Activated CD4-positive, alpha-beta T cell treated with anti-CD3 and anti-CD28 coated beads, Interleukin-2, amount 10 ng/mL, durations not matched to agents 7 days and 5 days (primary cell): ENCODE results near the gene VASP. TPM values are rescaled to one million over a fixed set of nuclear protein-coding genes. Genes with fewer than 3 reads are reported as not detected.

ENCODE experiments used
- CTCF ChIA-PET: fragments of 350-600 bp; sonication (Branson Sonifier 250); formaldehyde crosslinking; loops from one replicate; lab custom pipeline; 2021; ENCODE audit warnings: antibody characterized with exemption; lab: Charles Lee
- POLR2A ChIA-PET: fragments of 350-600 bp; sonication (Branson Sonifier 250); formaldehyde crosslinking; loops from one replicate; lab custom pipeline; 2021; ENCODE audit warnings: antibody characterized with exemption; lab: Charles Lee
- DNase-seq: peaks from one replicate; pipeline ENCODE4 v3.0.0-alpha.2; 2020
- H3K27ac Mint-ChIP-seq: one replicate; pipeline ENCODE4 v1.8.0; 2021; ENCODE audit warnings: mild to moderate bottlenecking, moderate library complexity, mixed read lengths
- H3K27me3 Mint-ChIP-seq: one replicate; pipeline ENCODE4 v1.8.0; 2021; ENCODE audit warnings: mixed read lengths
- H3K36me3 Mint-ChIP-seq: one replicate; pipeline ENCODE4 v1.8.0; 2021; ENCODE audit warnings: low read depth, mixed read lengths
- H3K4me1 Mint-ChIP-seq: one replicate; pipeline ENCODE4 v1.8.0; 2021; ENCODE audit warnings: mixed read lengths
- H3K4me3 Mint-ChIP-seq: one replicate; pipeline ENCODE4 v1.8.0; 2021; ENCODE audit warnings: mild to moderate bottlenecking, moderate library complexity, mixed read lengths
- H3K9me3 Mint-ChIP-seq: one replicate; pipeline ENCODE4 v1.8.0; 2021; ENCODE audit warnings: mixed read lengths
- total RNA-seq, 2 experiments: library from RNA; stranded (reverse); gene quantifications; one replicate each; pipeline ENCODE4 v1.2.3, GENCODE V29; 2021

The VASP gene
- total RNA-seq: 100 to 1,000 TPM; 143 to 157 TPM

DNA sequence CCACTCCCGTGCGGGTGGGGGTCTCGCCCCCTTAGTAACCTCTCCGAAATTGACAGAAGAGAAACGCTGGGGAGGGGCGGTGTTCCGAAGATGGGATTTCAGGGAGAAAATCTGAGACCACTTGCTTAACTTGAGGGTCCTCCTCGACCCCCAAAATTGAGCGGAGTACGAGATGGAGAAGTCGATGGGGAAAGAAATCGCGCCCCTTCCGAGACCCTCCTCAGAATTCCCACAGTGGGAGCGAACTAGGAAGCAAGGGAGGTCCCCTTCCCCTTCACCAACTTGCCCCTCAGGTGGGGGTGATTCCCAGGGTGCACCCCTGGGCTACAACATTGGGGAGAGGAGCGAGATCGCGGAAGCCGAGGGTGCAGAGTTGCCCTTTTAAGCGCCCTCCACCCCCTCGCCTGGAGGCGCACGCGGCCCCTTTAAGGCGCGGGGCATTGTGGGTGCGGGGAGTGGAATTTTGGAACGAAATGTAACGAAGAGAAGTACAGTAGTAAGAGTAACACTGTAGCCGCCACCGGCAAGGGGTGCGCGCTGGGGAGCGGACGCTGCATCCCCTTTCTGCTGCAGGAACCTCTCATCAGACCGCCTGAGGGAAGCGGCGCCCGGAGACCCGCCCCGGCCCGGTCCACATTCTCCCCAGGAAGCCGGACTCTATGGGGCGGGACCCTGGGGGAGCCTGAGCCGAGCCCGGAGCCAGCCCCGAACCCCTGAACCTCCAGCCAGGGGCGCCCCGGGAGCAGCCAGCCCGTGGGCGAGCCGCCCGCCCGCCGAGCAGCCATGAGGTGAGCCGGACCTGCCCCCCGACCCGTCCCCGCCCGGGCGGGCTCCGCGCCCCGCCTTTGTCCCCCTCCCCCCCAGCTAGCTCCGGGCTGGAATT lies at the start of gene VASP:
Gene VASP, plus strand, starts transcription at position 491 of the 883 bp plus-strand sequence. Its CDS starts 293 bp downstream, at position 784.
- H3K36me3 Mint-ChIP-seq: peaks cover 9% of the 10 kb centered on the region
- DNase-seq: peak; percentile 94
- H3K9me3 Mint-ChIP-seq: no peaks in the 10 kb centered on the region
- no peaks in the 10 kb centered on the region for H3K27me3 Mint-ChIP-seq
- H3K27ac Mint-ChIP-seq: peak within 1 kb of the TSS; percentile 97
- peak within 1 kb of the TSS; percentile 87 for H3K4me3 Mint-ChIP-seq
- ChIA-PET POLR2A (interaction anchor here (0.6 kb wide), 1 partner anchor 77 kb away, joined by 4 read pairs; no protein-coding TSS in a partner anchor), CTCF (no interaction called here)
- peaks cover 52% of the 10 kb centered on the region for H3K4me1 Mint-ChIP-seq

DNA sequence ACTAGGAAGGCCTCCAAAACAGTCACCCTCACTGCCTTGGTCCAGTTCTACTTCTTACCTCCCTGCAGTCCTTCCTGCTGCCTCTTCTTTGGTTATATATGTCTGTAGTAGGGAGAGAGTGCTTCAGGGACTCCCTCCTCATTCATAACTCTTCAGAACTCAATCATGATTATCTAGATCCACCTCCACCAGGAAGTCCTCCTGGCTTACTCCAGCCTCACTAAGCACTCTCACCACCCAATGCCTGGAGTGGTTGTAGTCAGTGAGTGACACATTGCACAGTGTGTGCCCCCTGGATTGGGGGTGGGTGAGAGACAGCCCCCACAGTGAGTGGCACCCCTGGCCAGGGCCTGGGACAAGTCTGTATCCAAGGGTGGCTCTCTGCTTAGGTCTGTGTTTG lies 49.5 kb upstream of the VASP start:
- Mint-ChIP-seq H3K4me3 (no peak overlapping the region), H3K27me3 (peaks cover 4% of the 10 kb centered on the region), H3K9me3 (no peaks in the 10 kb centered on the region), H3K27ac (peak overlapping the region; percentile 65), H3K4me1 (peaks cover 14% of the 10 kb centered on the region), H3K36me3 (no peaks in the 10 kb centered on the region)
- ChIA-PET CTCF (interaction anchor here (0.6 to 4.9 kb wide), 7 partner anchors 12 to 184 kb away, joined by 3 to 28 read pairs (median 4); no protein-coding TSS in a partner anchor), POLR2A (no interaction called here)
- DNase-seq: no peak

DNA sequence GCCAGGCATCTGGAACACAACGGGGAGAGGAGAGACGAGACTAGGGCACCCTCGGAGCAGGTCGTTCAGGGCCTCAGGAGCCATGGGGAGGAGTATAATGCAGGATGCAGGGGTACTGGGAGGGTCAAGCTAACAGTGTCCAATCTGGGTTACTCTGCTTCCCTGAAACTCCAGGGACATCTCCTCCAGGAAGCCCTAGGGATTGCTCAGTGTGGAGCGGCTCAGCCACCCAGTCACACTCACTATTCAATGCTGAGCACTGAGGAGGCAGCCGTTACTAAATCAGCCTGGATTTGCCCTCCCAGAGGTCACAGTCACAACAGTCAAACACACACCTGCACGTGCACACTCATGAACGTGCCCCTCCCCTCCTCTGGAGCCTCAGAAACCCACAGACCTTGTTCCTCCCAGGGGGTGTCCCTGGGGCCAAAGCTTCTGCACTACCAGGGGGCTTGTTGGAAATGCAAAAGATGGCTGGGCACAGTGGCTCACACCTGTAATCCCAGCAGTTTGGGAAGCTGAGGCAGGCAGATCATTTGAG lies 46.4 kb upstream of the VASP start:
- H3K27me3 Mint-ChIP-seq: peaks cover 6% of the 10 kb centered on the region
- POLR2A ChIA-PET: no interaction called here
- no peaks in the 10 kb centered on the region for H3K36me3 Mint-ChIP-seq
- no peak overlapping the region for H3K4me3 Mint-ChIP-seq
- peaks cover 7% of the 10 kb centered on the region for H3K4me1 Mint-ChIP-seq
- no peaks in the 10 kb centered on the region for H3K9me3 Mint-ChIP-seq
- CTCF ChIA-PET: interaction anchor here (1.0 to 3.4 kb wide), 3 partner anchors 21 to 24 kb away, joined by 3 to 13 read pairs (median 3); no protein-coding TSS in a partner anchor
- no peak overlapping the region for H3K27ac Mint-ChIP-seq
- DNase-seq: no peak

DNA sequence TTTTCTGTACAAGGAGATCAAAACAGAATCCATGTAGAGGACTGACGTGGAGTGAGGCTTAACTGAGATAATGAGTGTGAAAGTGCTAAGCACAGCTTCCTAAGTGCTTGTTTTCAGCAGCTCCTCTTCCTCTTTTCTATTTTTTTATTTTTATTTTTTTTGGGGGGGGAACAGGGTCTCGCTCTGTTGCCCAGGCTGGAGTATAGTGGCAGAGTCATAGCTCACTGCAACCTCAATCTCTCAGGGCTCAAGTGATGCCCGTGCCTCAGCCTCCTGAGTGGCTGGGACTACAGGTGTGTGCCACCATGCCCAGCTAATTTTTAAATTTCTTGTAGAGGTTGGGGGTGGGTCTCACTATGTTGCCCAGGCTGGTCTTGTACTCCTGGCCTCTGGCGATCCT lies 45.1 kb upstream of the VASP start:
- DNase-seq: no peak
- Mint-ChIP-seq H3K4me3 (no peak overlapping the region), H3K36me3 (no peaks in the 10 kb centered on the region), H3K27me3 (peaks cover 8% of the 10 kb centered on the region), H3K9me3 (no peaks in the 10 kb centered on the region), H3K27ac (no peak overlapping the region), H3K4me1 (peaks cover 3% of the 10 kb centered on the region)
- POLR2A ChIA-PET: no interaction called here
- CTCF ChIA-PET: interaction anchor here (0.8 to 3.4 kb wide), 5 partner anchors 17 to 180 kb away, joined by 3 to 13 read pairs (median 4); no protein-coding TSS in a partner anchor

DNA sequence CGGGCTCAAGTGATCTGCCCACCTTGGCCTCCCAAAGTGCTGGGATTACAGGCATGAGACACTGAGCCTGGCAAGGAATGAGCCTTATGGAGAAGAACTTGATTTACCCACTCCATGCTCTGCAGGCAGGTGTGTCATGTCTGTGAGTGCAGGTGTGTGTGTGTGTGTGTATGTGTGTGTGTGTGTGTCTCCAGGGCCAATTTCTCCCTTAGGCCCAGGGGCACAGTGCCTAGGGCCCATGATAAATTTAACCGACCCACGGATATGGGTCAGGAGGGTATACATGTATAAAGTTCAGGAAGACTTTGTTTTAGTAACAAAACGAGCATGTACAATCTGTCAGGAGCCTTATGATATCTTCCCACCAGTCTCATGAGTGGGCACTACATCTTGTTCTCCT lies 44.0 kb upstream of the VASP start:
- DNase-seq: no peak
- Mint-ChIP-seq H3K27me3 (peaks cover 8% of the 10 kb centered on the region), H3K4me1 (peaks cover 8% of the 10 kb centered on the region), H3K36me3 (no peaks in the 10 kb centered on the region), H3K27ac (no peak overlapping the region), H3K4me3 (no peak overlapping the region), H3K9me3 (no peaks in the 10 kb centered on the region)
- ChIA-PET CTCF (interaction anchor here (0.6 to 3.4 kb wide), 3 partner anchors 15 to 24 kb away, joined by 3 to 13 read pairs (median 12); no protein-coding TSS in a partner anchor), POLR2A (no interaction called here)

DNA sequence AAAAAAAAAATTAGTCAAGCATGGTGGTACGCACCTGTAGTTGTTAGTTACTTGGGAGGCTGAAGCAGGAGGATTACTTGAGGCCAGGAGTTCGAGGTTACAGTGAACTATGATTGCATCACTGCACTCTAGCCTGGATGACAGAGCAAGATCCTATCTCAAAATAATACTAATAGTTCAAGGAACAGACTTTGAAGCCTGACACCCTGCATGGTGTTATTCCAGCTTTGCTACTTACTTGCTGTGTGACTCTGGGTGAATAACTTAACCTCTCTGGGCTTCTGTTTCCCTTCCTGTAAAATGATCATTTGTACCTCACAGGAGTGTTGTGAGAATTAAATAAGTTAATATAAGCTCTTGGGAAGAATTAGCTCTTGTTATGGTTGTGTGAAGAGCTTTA lies 43.0 kb upstream of the VASP start:
- H3K36me3 Mint-ChIP-seq: no peaks in the 10 kb centered on the region
- no peak overlapping the region for H3K4me3 Mint-ChIP-seq

DNA sequence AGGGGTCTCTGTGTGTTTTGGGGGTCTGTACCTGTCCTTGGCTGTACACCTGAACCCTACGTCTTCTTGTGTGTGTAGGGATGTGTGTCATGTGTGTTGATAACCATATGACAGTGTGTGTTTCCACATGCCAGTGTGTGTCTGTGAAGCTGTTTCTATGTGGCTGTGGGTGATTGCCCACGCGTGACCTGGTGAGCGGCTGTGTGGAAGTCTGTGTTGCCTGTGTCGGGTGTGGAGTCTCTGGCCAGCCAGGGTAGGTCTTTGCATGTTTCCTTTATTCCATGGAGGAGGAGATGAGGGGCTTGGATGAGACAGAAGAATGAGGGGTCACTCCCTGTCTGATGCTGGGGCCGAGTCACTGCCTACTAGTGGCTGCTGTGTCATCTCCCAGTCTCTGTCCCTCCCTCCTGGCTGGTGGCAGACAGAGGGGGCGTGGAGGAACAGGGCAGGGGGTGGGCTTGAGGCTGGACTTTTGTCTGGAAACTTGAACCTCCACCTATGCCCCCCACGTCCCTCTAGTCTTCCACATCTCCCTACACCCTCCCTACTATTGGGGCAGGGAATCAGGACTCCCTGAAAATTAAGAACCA lies 42.3 kb upstream of the VASP start:
- Mint-ChIP-seq H3K4me1 (peaks cover 20% of the 10 kb centered on the region), H3K4me3 (no peak overlapping the region), H3K27ac (no peak overlapping the region), H3K27me3 (peaks cover 8% of the 10 kb centered on the region), H3K36me3 (no peaks in the 10 kb centered on the region), H3K9me3 (no peaks in the 10 kb centered on the region)
- DNase-seq: no peak
- POLR2A ChIA-PET: no interaction called here
- CTCF ChIA-PET: interaction anchor here (2.5 kb wide), 1 partner anchor 26 kb away, joined by 12 read pairs; no protein-coding TSS in a partner anchor

More for the DNA sequence above, 43.0 kb upstream of the VASP start:
- ChIA-PET CTCF (interaction anchor here (2.5 kb wide), 1 partner anchor 25 kb away, joined by 12 read pairs; no protein-coding TSS in a partner anchor), POLR2A (no interaction called here)
- H3K27me3 Mint-ChIP-seq: peaks cover 8% of the 10 kb centered on the region
- DNase-seq: no peak
- peaks cover 13% of the 10 kb centered on the region for H3K4me1 Mint-ChIP-seq
- H3K9me3 Mint-ChIP-seq: no peaks in the 10 kb centered on the region
- H3K27ac Mint-ChIP-seq: no peak overlapping the region

DNA sequence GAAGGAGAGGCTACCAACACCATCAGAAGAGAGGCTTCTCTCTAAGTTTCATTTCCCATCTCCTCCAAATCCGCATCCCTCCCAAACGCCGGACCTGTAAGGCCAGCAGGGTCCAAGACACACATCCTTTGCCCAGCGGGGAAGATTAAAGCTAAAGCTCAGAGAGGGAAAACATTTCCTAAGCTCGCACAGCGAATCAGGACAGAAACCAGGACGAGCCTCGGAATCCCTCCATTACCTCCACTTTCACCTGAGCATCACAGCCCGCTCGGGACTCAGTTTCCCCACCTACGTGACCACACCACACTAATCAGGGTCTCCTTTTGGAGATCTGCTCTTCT lies 40.2 kb upstream of the VASP start:
- peak overlapping the region; percentile 43 for H3K27ac Mint-ChIP-seq
- H3K4me3 Mint-ChIP-seq: peak overlapping the region; percentile 89
- POLR2A ChIA-PET: interaction anchor here (0.6 kb wide), 1 partner anchor 27 kb away, joined by 3 read pairs; no protein-coding TSS in a partner anchor

DNA sequence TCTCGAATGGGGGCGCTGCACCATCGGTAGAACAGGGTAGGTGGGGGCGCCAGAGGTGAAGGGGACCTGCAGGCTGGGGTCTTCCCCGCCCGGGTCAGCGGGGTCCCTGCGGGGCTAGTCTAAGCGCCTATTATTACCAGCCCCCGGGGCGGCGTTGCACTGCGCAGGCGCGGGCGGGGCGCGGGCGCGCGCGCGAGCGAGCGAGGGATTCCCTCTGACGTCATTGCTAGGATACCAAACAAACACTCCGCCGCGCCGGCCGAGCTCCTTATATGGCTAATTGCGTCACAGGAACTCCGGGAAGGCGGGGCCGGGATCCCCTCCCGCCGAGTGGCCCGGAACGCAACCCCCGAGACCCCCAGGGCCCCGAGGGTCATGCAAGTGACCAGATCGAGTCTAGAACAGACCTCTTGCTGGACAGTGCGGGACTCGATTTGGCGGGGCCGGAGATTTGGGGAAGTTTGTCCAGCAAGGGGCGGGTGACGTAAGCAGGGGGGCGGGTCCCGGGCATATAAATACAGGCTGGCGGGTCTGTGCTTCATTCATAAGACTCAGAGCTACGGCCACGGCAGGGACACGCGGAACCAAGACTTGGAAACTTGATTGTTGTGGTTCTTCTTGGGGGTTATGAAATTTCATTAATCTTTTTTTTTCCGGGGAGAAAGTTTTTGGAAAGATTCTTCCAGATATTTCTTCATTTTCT lies 39.7 kb upstream of the VASP start, which contains the start of gene FOSB:
Gene FOSB, plus strand, starts transcription at position 541 of the 703 bp plus-strand sequence. CDS start 591 bp downstream, outside the sequence.
- ChIA-PET CTCF (interaction anchor here (0.5 to 16.9 kb wide), 9 partner anchors 9 to 57 kb away, joined by 3 to 310 read pairs (median 5); no protein-coding TSS in a partner anchor), POLR2A (interaction anchor here (0.6 kb wide), 1 partner anchor 28 kb away, joined by 3 read pairs; no protein-coding TSS in a partner anchor)
- peak within 1 kb of the TSS; percentile 95 for H3K27ac Mint-ChIP-seq
- no peaks in the 10 kb centered on the region for H3K9me3 Mint-ChIP-seq
- no peaks in the 10 kb centered on the region for H3K36me3 Mint-ChIP-seq
- peaks cover 22% of the 10 kb centered on the region for H3K27me3 Mint-ChIP-seq
- peak; percentile 95 for DNase-seq
- H3K4me1 Mint-ChIP-seq: peaks cover 30% of the 10 kb centered on the region
- peak within 1 kb of the TSS; percentile 89 for H3K4me3 Mint-ChIP-seq

More for the DNA sequence above, 40.2 kb upstream of the VASP start:
- CTCF ChIA-PET: interaction anchor here (0.5 to 16.9 kb wide), 7 partner anchors 10 to 57 kb away, joined by 3 to 310 read pairs (median 8); no protein-coding TSS in a partner anchor
- H3K27me3 Mint-ChIP-seq: peaks cover 18% of the 10 kb centered on the region
- no peak for DNase-seq
- H3K9me3 Mint-ChIP-seq: no peaks in the 10 kb centered on the region
- H3K36me3 Mint-ChIP-seq: no peaks in the 10 kb centered on the region
- H3K4me1 Mint-ChIP-seq: peaks cover 29% of the 10 kb centered on the region

DNA sequence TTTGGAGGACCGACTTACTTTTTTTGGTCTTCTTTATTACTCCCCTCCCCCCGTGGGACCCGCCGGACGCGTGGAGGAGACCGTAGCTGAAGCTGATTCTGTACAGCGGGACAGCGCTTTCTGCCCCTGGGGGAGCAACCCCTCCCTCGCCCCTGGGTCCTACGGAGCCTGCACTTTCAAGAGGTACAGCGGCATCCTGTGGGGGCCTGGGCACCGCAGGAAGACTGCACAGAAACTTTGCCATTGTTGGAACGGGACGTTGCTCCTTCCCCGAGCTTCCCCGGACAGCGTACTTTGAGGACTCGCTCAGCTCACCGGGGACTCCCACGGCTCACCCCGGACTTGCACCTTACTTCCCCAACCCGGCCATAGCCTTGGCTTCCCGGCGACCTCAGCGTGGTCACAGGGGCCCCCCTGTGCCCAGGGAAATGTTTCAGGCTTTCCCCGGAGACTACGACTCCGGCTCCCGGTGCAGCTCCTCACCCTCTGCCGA lies 39.1 kb upstream of the VASP start:
- peaks cover 35% of the 10 kb centered on the region for H3K4me1 Mint-ChIP-seq
- peak overlapping the region; percentile 89 for H3K4me3 Mint-ChIP-seq
- peak overlapping the region; percentile 95 for H3K27ac Mint-ChIP-seq
- ChIA-PET POLR2A (no interaction called here), CTCF (interaction anchor here (0.6 to 16.9 kb wide), 10 partner anchors 10 to 1318 kb away, joined by 3 to 310 read pairs (median 4); no protein-coding TSS in a partner anchor)
- DNase-seq: peak; percentile 65
- H3K36me3 Mint-ChIP-seq: no peaks in the 10 kb centered on the region
- H3K9me3 Mint-ChIP-seq: no peaks in the 10 kb centered on the region
- H3K27me3 Mint-ChIP-seq: peaks cover 27% of the 10 kb centered on the region

DNA sequence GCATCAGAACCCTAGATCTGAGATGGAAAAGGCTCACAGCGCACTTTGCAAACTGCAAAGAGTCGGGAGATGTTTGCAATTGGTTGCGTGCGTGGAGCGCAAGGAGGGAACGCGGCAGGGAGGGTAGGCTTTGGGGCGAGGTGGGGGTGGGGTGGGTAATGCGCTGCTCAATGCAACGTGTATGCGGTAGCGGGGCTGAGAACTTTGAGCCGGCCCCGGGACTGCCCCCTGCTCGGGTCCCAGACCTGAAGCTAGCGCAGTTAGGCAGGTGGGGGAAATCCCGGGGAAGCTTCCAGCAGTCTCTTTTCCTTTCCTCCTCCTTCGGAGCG lies 38.5 kb upstream of the VASP start:
- peaks cover 35% of the 10 kb centered on the region for H3K4me1 Mint-ChIP-seq
- POLR2A ChIA-PET: no interaction called here

More for the DNA sequence above, 38.5 kb upstream of the VASP start:
- Mint-ChIP-seq H3K27me3 (peaks cover 32% of the 10 kb centered on the region), H3K4me3 (peak overlapping the region; percentile 89), H3K9me3 (no peaks in the 10 kb centered on the region), H3K27ac (peak overlapping the region; percentile 95), H3K36me3 (no peaks in the 10 kb centered on the region)
- CTCF ChIA-PET: interaction anchor here (0.6 to 16.9 kb wide), 9 partner anchors 9 to 1318 kb away, joined by 3 to 310 read pairs (median 6); partner anchors contain the start of gene PPP1R13L
- no peak for DNase-seq
